Measurements from ENCODE around the gene MAGEB10.

Gene MAGEB10

GRCh38 chrX:27815209-27815608 lies 7.4 kb downstream of the MAGEB10 start:
- no peak for DNase-seq
- Histone ChIP-seq H4K91ac (ENCODE audit: low read length) (no peak overlapping the region), H3K9ac (ENCODE audit: low read length) (no peak overlapping the region), H3K4me3 (ENCODE audit: insufficient read depth in 1 of 2, low read depth in 1 of 2, low read length in 2 of 2) (no peak overlapping the region), H3K14ac (ENCODE audit: low read length in 2 of 2) (no peak overlapping the region), H2BK120ac (ENCODE audit: low read depth, low read length) (no peak overlapping the region), H4K8ac (ENCODE audit: low read length) (no peak overlapping the region), H2BK15ac (ENCODE audit: low read depth, poor library complexity, severe bottlenecking) (no peak overlapping the region), H3K36me3 (ENCODE audit: control insufficient read depth in 1 of 2, insufficient read depth in 2 of 2, low read depth in 1 of 2, low read length in 2 of 2) (no peaks in the 10 kb centered on the region), H3K27me3 (ENCODE audit: control insufficient read depth in 1 of 2, insufficient read depth in 1 of 2, low read length in 2 of 2) (no peaks in the 10 kb centered on the region), H3K4me2 (ENCODE audit: low read length, poor library complexity, severe bottlenecking) (no peak overlapping the region), H3K18ac (ENCODE audit: low read depth in 1 of 2, low read length in 2 of 2) (no peak overlapping the region), H3K79me1 (replicated peaks; ENCODE audit: low read length, poor library complexity, severe bottlenecking) (no peaks in the 10 kb centered on the region), H3K9me3 (ENCODE audit: control insufficient read depth, low read length) (no peaks in the 10 kb centered on the region), H2BK5ac (ENCODE audit: low read depth, low read length, poor library complexity, severe bottlenecking) (no peak overlapping the region), H3K4me1 (ENCODE audit: control insufficient read depth, insufficient read depth, low read depth, low read length) (no peaks in the 10 kb centered on the region), H3K27ac (ENCODE audit: low read length, poor library complexity, severe bottlenecking) (no peak overlapping the region), H2AK5ac (ENCODE audit: low read length, severe bottlenecking) (no peak overlapping the region), H3K23ac (ENCODE audit: low read length in 2 of 2) (no peak overlapping the region), H2AFZ (ENCODE audit: low read depth, low read length) (no peak overlapping the region), H2BK12ac (ENCODE audit: low read length in 2 of 2) (no peak overlapping the region), H3K4ac (ENCODE audit: low read depth in 1 of 2, low read length in 2 of 2) (no peak overlapping the region)

- Histone ChIP-seq H3K27ac (ENCODE audit: low read length, poor library complexity, severe bottlenecking) (no peak overlapping the region), H3K9ac (ENCODE audit: low read length) (no peak overlapping the region), H3K36me3 (ENCODE audit: control insufficient read depth in 1 of 2, insufficient read depth in 2 of 2, low read depth in 1 of 2, low read length in 2 of 2) (no peaks in the 10 kb centered on the region), H3K9me3 (ENCODE audit: control insufficient read depth, low read length) (no peaks in the 10 kb centered on the region), H3K4me3 (ENCODE audit: insufficient read depth in 1 of 2, low read depth in 1 of 2, low read length in 2 of 2) (no peak overlapping the region), H4K91ac (ENCODE audit: low read length) (no peak overlapping the region), H2BK15ac (ENCODE audit: low read depth, poor library complexity, severe bottlenecking) (no peak overlapping the region), H3K4me1 (ENCODE audit: control insufficient read depth, insufficient read depth, low read depth, low read length) (no peaks in the 10 kb centered on the region), H3K4me2 (ENCODE audit: low read length, poor library complexity, severe bottlenecking) (no peak overlapping the region), H3K79me1 (replicated peaks; ENCODE audit: low read length, poor library complexity, severe bottlenecking) (no peaks in the 10 kb centered on the region), H3K4ac (ENCODE audit: low read depth in 1 of 2, low read length in 2 of 2) (no peak overlapping the region), H3K18ac (ENCODE audit: low read depth in 1 of 2, low read length in 2 of 2) (no peak overlapping the region), H3K27me3 (ENCODE audit: control insufficient read depth in 1 of 2, insufficient read depth in 1 of 2, low read length in 2 of 2) (peaks cover 0 to 11% of the 10 kb centered on the region in 2 experiments), H2BK120ac (ENCODE audit: low read depth, low read length) (no peak overlapping the region), H2AK5ac (ENCODE audit: low read length, severe bottlenecking) (no peak overlapping the region), H3K14ac (ENCODE audit: low read length in 2 of 2) (no peak overlapping the region), H3K23ac (ENCODE audit: low read length in 2 of 2) (no peak overlapping the region), H2BK5ac (ENCODE audit: low read depth, low read length, poor library complexity, severe bottlenecking) (no peak overlapping the region), H2BK12ac (ENCODE audit: low read length in 2 of 2) (no peak overlapping the region), H2AFZ (ENCODE audit: low read depth, low read length) (no peak overlapping the region), H4K8ac (ENCODE audit: low read length) (no peak overlapping the region)
- DNase-seq: no peak
- no CpG with 5 or more reads among the region's 1 CpG for WGBS
Measured at GRCh38 chrX:27823812-27824211, 16.0 kb downstream of the MAGEB10 start.

- no peak overlapping the region for H2BK15ac ChIP-seq (ENCODE audit: low read depth, poor library complexity, severe bottlenecking)
- H3K4ac ChIP-seq (ENCODE audit: low read depth in 1 of 2, low read length in 2 of 2): no peak overlapping the region
- H2BK12ac ChIP-seq (ENCODE audit: low read length in 2 of 2): no peak overlapping the region
- no peak overlapping the region for H3K23ac ChIP-seq (ENCODE audit: low read length in 2 of 2)
- H3K9ac ChIP-seq (ENCODE audit: low read length): no peak overlapping the region
- DNase-seq: no peak
- H3K36me3 ChIP-seq (ENCODE audit: control insufficient read depth in 1 of 2, insufficient read depth in 2 of 2, low read depth in 1 of 2, low read length in 2 of 2): no peaks in the 10 kb centered on the region
- H3K4me2 ChIP-seq (ENCODE audit: low read length, poor library complexity, severe bottlenecking): no peak overlapping the region
- no peak overlapping the region for H4K8ac ChIP-seq (ENCODE audit: low read length)
- H2BK5ac ChIP-seq (ENCODE audit: low read depth, low read length, poor library complexity, severe bottlenecking): no peak overlapping the region
- 50% methylated on average over 1 of the region's 3 CpGs for WGBS
- H2BK120ac ChIP-seq (ENCODE audit: low read depth, low read length): no peak overlapping the region
- H4K91ac ChIP-seq (ENCODE audit: low read length): no peak overlapping the region
- H3K79me1 ChIP-seq (replicated peaks; ENCODE audit: low read length, poor library complexity, severe bottlenecking): no peaks in the 10 kb centered on the region
- H2AK5ac ChIP-seq (ENCODE audit: low read length, severe bottlenecking): no peak overlapping the region
- H3K18ac ChIP-seq (ENCODE audit: low read depth in 1 of 2, low read length in 2 of 2): no peak overlapping the region
- no peaks in the 10 kb centered on the region for H3K9me3 ChIP-seq (ENCODE audit: control insufficient read depth, low read length)
- H3K4me1 ChIP-seq (ENCODE audit: control insufficient read depth, insufficient read depth, low read depth, low read length): no peaks in the 10 kb centered on the region
- H3K27me3 ChIP-seq (ENCODE audit: control insufficient read depth in 1 of 2, insufficient read depth in 1 of 2, low read length in 2 of 2): peaks cover 0 to 4% of the 10 kb centered on the region in 2 experiments
- no peak overlapping the region for H2AFZ ChIP-seq (ENCODE audit: low read depth, low read length)
- no peak overlapping the region for H3K14ac ChIP-seq (ENCODE audit: low read length in 2 of 2)
- no peak overlapping the region for H3K4me3 ChIP-seq (ENCODE audit: insufficient read depth in 1 of 2, low read depth in 1 of 2, low read length in 2 of 2)
- H3K27ac ChIP-seq (ENCODE audit: low read length, poor library complexity, severe bottlenecking): no peak overlapping the region
Measured at GRCh38 chrX:27838185-27838584, 30.4 kb downstream of the MAGEB10 start.

- Histone ChIP-seq H2BK120ac (ENCODE audit: low read depth, low read length) (no peak overlapping the region), H3K36me3 (ENCODE audit: control insufficient read depth in 1 of 2, insufficient read depth in 2 of 2, low read depth in 1 of 2, low read length in 2 of 2) (no peaks in the 10 kb centered on the region), H3K23ac (ENCODE audit: low read length in 2 of 2) (no peak overlapping the region), H2BK5ac (ENCODE audit: low read depth, low read length, poor library complexity, severe bottlenecking) (no peak overlapping the region), H3K79me1 (replicated peaks; ENCODE audit: low read length, poor library complexity, severe bottlenecking) (no peaks in the 10 kb centered on the region), H2AFZ (ENCODE audit: low read depth, low read length) (no peak overlapping the region), H3K4me1 (ENCODE audit: control insufficient read depth, insufficient read depth, low read depth, low read length) (no peaks in the 10 kb centered on the region), H3K27me3 (ENCODE audit: control insufficient read depth in 1 of 2, insufficient read depth in 1 of 2, low read length in 2 of 2) (peaks cover 0 to 4% of the 10 kb centered on the region in 2 experiments), H3K4me2 (ENCODE audit: low read length, poor library complexity, severe bottlenecking) (no peak overlapping the region), H3K14ac (ENCODE audit: low read length in 2 of 2) (no peak overlapping the region), H4K8ac (ENCODE audit: low read length) (no peak overlapping the region), H3K18ac (ENCODE audit: low read depth in 1 of 2, low read length in 2 of 2) (no peak overlapping the region), H3K9ac (ENCODE audit: low read length) (no peak overlapping the region), H3K4ac (ENCODE audit: low read depth in 1 of 2, low read length in 2 of 2) (no peak overlapping the region), H3K9me3 (ENCODE audit: control insufficient read depth, low read length) (no peaks in the 10 kb centered on the region), H2AK5ac (ENCODE audit: low read length, severe bottlenecking) (no peak overlapping the region), H3K4me3 (ENCODE audit: insufficient read depth in 1 of 2, low read depth in 1 of 2, low read length in 2 of 2) (no peak overlapping the region), H4K91ac (ENCODE audit: low read length) (no peak overlapping the region), H2BK15ac (ENCODE audit: low read depth, poor library complexity, severe bottlenecking) (no peak overlapping the region), H3K27ac (ENCODE audit: low read length, poor library complexity, severe bottlenecking) (no peak overlapping the region), H2BK12ac (ENCODE audit: low read length in 2 of 2) (no peak overlapping the region)
- DNase-seq: no peak
- WGBS: 100% methylated on average over 1 of the region's 3 CpGs
Measured at GRCh38 chrX:27840881-27841280, 33.1 kb downstream of the MAGEB10 start.
